ENCODE results near the gene SHISAL2B. TPM values are rescaled to one million over a fixed set of nuclear protein-coding genes. Genes with fewer than 3 reads are reported as not detected.

SHISAL2B gene
- total RNA-seq, 1 experiment from 2014 or later = 15.2 TPM

- TF ChIP-seq HMGXB4 (CRISPR knock-in tag; IDR thresholded peaks at IDR 0.05) = no peak
- TF ChIP-seq TEAD4 (CRISPR knock-in tag; IDR thresholded peaks at IDR 0.05) = no peak
- TF ChIP-seq, protein P1, sequence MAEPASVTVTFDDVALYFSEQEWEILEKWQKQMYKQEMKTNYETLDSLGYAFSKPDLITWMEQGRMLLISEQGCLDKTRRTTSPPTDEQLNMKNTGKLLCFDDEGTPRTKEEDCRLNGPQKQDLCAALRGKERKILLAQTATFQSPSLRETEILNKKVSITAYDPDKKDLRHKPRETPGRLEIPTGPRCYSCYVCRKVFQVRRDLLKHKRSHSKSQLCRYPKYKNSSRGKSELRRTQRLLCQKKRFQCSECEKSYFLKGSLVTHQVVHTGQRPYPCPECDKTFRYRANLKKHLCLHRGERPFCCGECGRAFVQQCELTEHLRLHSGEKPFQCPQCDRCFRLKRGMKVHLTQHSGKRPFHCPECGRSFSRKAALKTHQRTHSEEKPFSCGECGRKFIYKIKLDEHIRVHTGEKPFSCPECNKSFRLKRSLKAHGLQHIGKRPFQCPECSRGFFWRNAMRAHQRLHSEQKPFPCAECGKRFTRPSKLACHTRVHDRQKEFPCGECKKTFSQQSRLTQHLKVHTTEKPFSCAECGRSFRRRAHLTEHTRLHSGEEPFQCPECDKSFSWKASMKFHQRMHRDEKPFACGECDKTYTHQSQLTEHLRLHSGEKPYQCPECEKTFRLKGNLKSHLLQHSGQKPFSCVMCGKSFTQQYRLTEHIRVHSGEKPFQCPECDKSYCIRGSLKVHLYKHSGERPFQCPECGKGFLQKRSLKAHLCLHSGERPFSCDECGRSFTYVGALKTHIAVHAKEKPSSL (CRISPR knock-in tag; conservative IDR thresholded peaks at IDR 0.05) = no peak
- TF ChIP-seq PREB (CRISPR knock-in tag; IDR thresholded peaks at IDR 0.05; ENCODE audit: borderline replicate concordance) = no peak
- no peak for TF ChIP-seq HMGA2 (CRISPR knock-in tag; IDR thresholded peaks at IDR 0.05)
- TF ChIP-seq AFF4 (CRISPR knock-in tag; IDR thresholded peaks at IDR 0.05; ENCODE audit: borderline replicate concordance) = no peak
Measured at GRCh38 chr5:64685866-64686265, 4.4 kb upstream of the SHISAL2B start (continued).

DNA sequence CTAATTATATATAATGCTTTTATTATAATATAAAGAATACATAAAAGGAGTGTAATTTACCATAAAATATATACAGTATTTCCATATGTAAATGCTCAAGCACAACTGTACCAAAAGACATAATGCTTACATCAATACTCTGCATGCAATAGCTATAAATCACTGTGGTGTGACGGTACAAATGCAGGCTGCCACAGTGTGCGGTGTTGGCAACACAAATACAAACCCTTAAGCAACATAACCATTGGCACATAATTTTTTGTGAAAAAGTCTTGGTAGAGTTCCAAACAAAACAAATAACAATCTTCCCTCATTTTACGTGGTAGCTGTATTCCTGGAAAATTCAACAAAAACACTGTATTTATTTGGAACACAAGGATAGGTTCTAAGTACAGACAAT lies 1.9 kb upstream of the SHISAL2B start:
- H3K4me1 Mint-ChIP-seq = peaks cover 47% of the 10 kb centered on the region
- peaks cover 15% of the 10 kb centered on the region for H3K27me3 Mint-ChIP-seq (ENCODE audit: low read depth)
- ChIA-PET CTCF (interaction anchor here (2.2 kb wide), 1 partner anchor 8 kb away, joined by 12 read pairs; no protein-coding TSS in a partner anchor), POLR2A (no interaction called here)
- no peak for DNase-seq (ENCODE audit: low spot score)
- H3K4me3 Mint-ChIP-seq = no peak overlapping the region
- TF ChIP-seq NFATC4 (CRISPR knock-in tag; IDR thresholded peaks at IDR 0.05) (no peak), TEAD1 (CRISPR knock-in tag; IDR thresholded peaks at IDR 0.05) (no peak), KAT7 (CRISPR knock-in tag; IDR thresholded peaks at IDR 0.05; ENCODE audit: borderline replicate concordance) (no peak), ZNF263 (CRISPR knock-in tag; IDR thresholded peaks at IDR 0.05; ENCODE audit: low read depth) (no peak), ZNF219 (CRISPR knock-in tag; IDR thresholded peaks at IDR 0.05; ENCODE audit: borderline replicate concordance) (no peak), ZBTB21 (CRISPR knock-in tag; IDR thresholded peaks at IDR 0.05; ENCODE audit: borderline replicate concordance) (no peak), USF2 (CRISPR knock-in tag; IDR thresholded peaks at IDR 0.05) (no peak), NFE2L1 (CRISPR knock-in tag; IDR thresholded peaks at IDR 0.05) (no peak), SMAD3 (CRISPR knock-in tag; IDR thresholded peaks at IDR 0.05; ENCODE audit: borderline replicate concordance) (no peak), JUN (CRISPR knock-in tag; IDR thresholded peaks at IDR 0.05) (no peak), PREB (CRISPR knock-in tag; IDR thresholded peaks at IDR 0.05; ENCODE audit: borderline replicate concordance) (no peak), ZNF281 (CRISPR knock-in tag; IDR thresholded peaks at IDR 0.05) (no peak), MXD4 (CRISPR knock-in tag; IDR thresholded peaks at IDR 0.05; ENCODE audit: borderline replicate concordance) (no peak)
- peaks cover under 1% of the 10 kb centered on the region; the same call in 1 of the 2 replicates for H3K36me3 Mint-ChIP-seq
- no peak for ATAC-seq
- no peak overlapping the region for H3K27ac Mint-ChIP-seq
- H3K9me3 Mint-ChIP-seq = no peaks in the 10 kb centered on the region

All from WTC11 (cell line).